Measurements from ENCODE around the gene CCHCR1. TPM values are rescaled to one million over a fixed set of nuclear protein-coding genes. Genes with fewer than 3 reads are reported as not detected.

The CCHCR1 gene
- total RNA-seq, 1 experiment from 2014 or later: 31.3 TPM

- no peaks in the 10 kb centered on the region for H3K27me3 ChIP-seq (ENCODE audit: low read length)
- H2AFZ ChIP-seq (ENCODE audit: low read length): no peak overlapping the region
- no peak overlapping the region for H3K27ac ChIP-seq (ENCODE audit: low read length)
- ATAC-seq (no peak), DNase-seq (no peak)
- H3K9me2 ChIP-seq (replicated peaks; ENCODE audit: low read length): no peaks in the 10 kb centered on the region
- H3F3A ChIP-seq (ENCODE audit: low read length, unreplicated experiment): no peaks in the 10 kb centered on the region
- H4K20me1 ChIP-seq (ENCODE audit: low read length): no peaks in the 10 kb centered on the region
- no peak overlapping the region for H3K9ac ChIP-seq (ENCODE audit: low read length)
- no peak overlapping the region for H3K4me3 ChIP-seq (ENCODE audit: low read length)
- H3K9me3 ChIP-seq (ENCODE audit: low read length): no peaks in the 10 kb centered on the region
- H3K36me3 ChIP-seq (ENCODE audit: low read depth, low read length): no peaks in the 10 kb centered on the region
- CTCF ChIA-PET: no interaction called here
- H3K4me2 ChIP-seq (ENCODE audit: low read length): no peak overlapping the region
- H3K79me2 ChIP-seq (ENCODE audit: low read length): no peaks in the 10 kb centered on the region
- POLR2A ChIA-PET (ENCODE audit: unreplicated experiment): no interaction called here
- no peak for TF ChIP-seq CTCF (conservative IDR thresholded peaks at IDR 0.05; ENCODE audit: low read depth, low read length)
- no peak for TF ChIP-seq EZH2phosphoT487 (IDR thresholded peaks at IDR 0.05; ENCODE audit: borderline replicate concordance, low read length)
- no peak for TF ChIP-seq EZH2 (IDR thresholded peaks at IDR 0.05; ENCODE audit: low read length, unreplicated experiment)
- intact Hi-C loops (cut with micrococcal nuclease): no loop called here
- TSS peak; percentile 10 for BruUV-seq (replicated peaks)
- H3K4me1 ChIP-seq (ENCODE audit: insufficient read depth, low read length): no peaks in the 10 kb centered on the region
These were observed 12.6 kb downstream of the CCHCR1 start for GRCh38 chr6:31144970-31145340.

DNA sequence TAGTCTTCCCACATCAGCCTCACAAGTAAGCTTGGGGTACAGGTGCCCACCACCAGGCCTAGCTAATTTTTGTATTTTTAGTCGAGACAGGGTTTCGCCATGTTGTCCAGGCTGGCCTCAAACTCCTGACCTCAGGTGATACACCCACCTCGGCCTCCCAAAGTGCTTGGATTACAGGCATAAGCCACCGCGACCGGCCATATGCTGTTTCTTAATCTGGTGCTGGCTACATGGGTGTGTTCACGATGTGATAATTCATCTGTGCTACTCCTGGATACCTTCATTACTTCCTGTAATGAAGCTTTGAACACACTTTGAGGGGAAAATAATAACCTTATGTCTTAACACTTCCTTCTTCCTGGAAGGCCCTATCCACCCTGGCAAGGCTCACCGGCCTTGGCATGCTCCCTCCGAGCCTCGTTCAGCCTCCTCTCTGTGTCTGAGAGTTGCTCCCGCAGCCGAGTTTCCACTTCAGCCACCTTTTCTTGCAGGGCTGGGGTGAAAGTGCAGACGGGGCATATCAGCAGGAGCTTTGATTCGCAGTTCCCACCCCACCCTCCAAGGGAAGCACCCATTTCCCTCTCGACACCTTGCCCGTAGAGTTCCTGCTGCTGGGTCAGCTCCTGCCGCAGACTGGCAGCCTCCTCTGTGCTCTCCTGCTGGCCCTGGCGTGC, 13.2 kb downstream of the CCHCR1 start:
- no peak for TF ChIP-seq EZH2phosphoT487 (IDR thresholded peaks at IDR 0.05; ENCODE audit: borderline replicate concordance, low read length)
- no peak for TF ChIP-seq CTCF (conservative IDR thresholded peaks at IDR 0.05; ENCODE audit: low read depth, low read length)
- no peak for TF ChIP-seq EZH2 (IDR thresholded peaks at IDR 0.05; ENCODE audit: low read length, unreplicated experiment)
- ATAC-seq (no peak), DNase-seq (no peak)
- no peaks in the 10 kb centered on the region for H3K27me3 ChIP-seq (ENCODE audit: low read length)
- no peaks in the 10 kb centered on the region for H3K4me1 ChIP-seq (ENCODE audit: insufficient read depth, low read length)
- POLR2A ChIA-PET (ENCODE audit: unreplicated experiment): no interaction called here
- CTCF ChIA-PET: no interaction called here
- H3K4me3 ChIP-seq (ENCODE audit: low read length): no peak overlapping the region
- no peaks in the 10 kb centered on the region for H3F3A ChIP-seq (ENCODE audit: low read length, unreplicated experiment)
- no peaks in the 10 kb centered on the region for H3K9me3 ChIP-seq (ENCODE audit: low read length)
- no peaks in the 10 kb centered on the region for H4K20me1 ChIP-seq (ENCODE audit: low read length)
- H3K9ac ChIP-seq (ENCODE audit: low read length): no peak overlapping the region
- H3K79me2 ChIP-seq (ENCODE audit: low read length): no peaks in the 10 kb centered on the region
- H2AFZ ChIP-seq (ENCODE audit: low read length): no peak overlapping the region
- no TSS peak for BruUV-seq (replicated peaks)
- no peaks in the 10 kb centered on the region for H3K9me2 ChIP-seq (replicated peaks; ENCODE audit: low read length)
- H3K36me3 ChIP-seq (ENCODE audit: low read depth, low read length): no peaks in the 10 kb centered on the region
- H3K4me2 ChIP-seq (ENCODE audit: low read length): no peak overlapping the region
- intact Hi-C loops (cut with micrococcal nuclease): no loop called here
- H3K27ac ChIP-seq (ENCODE audit: low read length): no peak overlapping the region

DNA sequence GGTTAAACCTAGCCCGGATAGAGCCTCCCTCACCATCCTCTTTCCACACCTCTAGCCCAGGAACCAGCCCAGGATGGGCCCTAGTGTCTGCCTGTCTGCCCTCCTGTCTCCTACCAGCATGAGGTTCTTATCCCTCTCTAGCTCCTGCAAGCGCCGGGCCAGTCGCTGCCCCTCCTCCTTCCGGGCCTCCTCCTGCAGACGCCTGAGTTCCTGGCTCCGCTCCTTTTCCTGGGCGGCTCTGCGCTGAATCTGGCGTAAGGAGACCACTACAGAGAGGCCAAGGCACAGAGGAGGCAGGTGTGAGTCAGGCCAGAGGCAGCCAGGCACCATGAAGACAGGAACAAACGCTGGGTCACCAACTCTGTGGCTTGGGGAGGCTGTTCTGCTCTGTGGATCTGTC, 14.5 kb downstream of the CCHCR1 start:
- H4K20me1 ChIP-seq (ENCODE audit: low read length): no peaks in the 10 kb centered on the region
- CTCF ChIA-PET: no interaction called here
- H3K4me2 ChIP-seq (ENCODE audit: low read length): no peak overlapping the region
- no peaks in the 10 kb centered on the region for H3K36me3 ChIP-seq (ENCODE audit: low read depth, low read length)
- no peaks in the 10 kb centered on the region for H3F3A ChIP-seq (ENCODE audit: low read length, unreplicated experiment)
- TF ChIP-seq EZH2phosphoT487 (IDR thresholded peaks at IDR 0.05; ENCODE audit: borderline replicate concordance, low read length) (no peak), CTCF (conservative IDR thresholded peaks at IDR 0.05; ENCODE audit: low read depth, low read length) (no peak), EZH2 (IDR thresholded peaks at IDR 0.05; ENCODE audit: low read length, unreplicated experiment) (no peak)
- H2AFZ ChIP-seq (ENCODE audit: low read length): no peak overlapping the region
- no peaks in the 10 kb centered on the region for H3K27me3 ChIP-seq (ENCODE audit: low read length)
- no peak overlapping the region for H3K9ac ChIP-seq (ENCODE audit: low read length)
- ATAC-seq (no peak), DNase-seq (no peak)
- H3K27ac ChIP-seq (ENCODE audit: low read length): no peak overlapping the region
- H3K9me3 ChIP-seq (ENCODE audit: low read length): no peaks in the 10 kb centered on the region
- no peaks in the 10 kb centered on the region for H3K9me2 ChIP-seq (replicated peaks; ENCODE audit: low read length)
- intact Hi-C loops (cut with micrococcal nuclease): no loop called here
- H3K4me3 ChIP-seq (ENCODE audit: low read length): no peak overlapping the region
- peaks cover 4% of the 10 kb centered on the region; the same call in 1 of the 2 replicates for H3K4me1 ChIP-seq (ENCODE audit: insufficient read depth, low read length)
- POLR2A ChIA-PET (ENCODE audit: unreplicated experiment): no interaction called here
- H3K79me2 ChIP-seq (ENCODE audit: low read length): no peaks in the 10 kb centered on the region
- no TSS peak for BruUV-seq (replicated peaks)
